MCF 10A (cell line): ENCODE results near the gene IL3. TPM values are rescaled to one million over a fixed set of nuclear protein-coding genes. Genes with fewer than 3 reads are reported as not detected.

ENCODE experiments used
- BruUV-seq: library from RNA; stranded (reverse); fragments of 400-500 nt; replicated peaks from 2 replicates; lab custom pipeline; 2021; lab: Mats Ljungman, UMichigan
- CTCF ChIA-PET: fragments of 300-600 bp; sonication (Branson Sonifier 250); formaldehyde crosslinking; extraction: SDS; loops from one replicate; lab custom pipeline; 2021; ENCODE audit warnings: antibody characterized with exemption, inconsistent platforms; lab: Yijun Ruan, JAX
- POLR2A ChIA-PET: fragments of 300-600, 350-650 bp; sonication (Branson Sonifier 250); formaldehyde crosslinking; extraction: SDS; loops from one replicate; lab custom pipeline; 2020; ENCODE audit warnings: antibody characterized with exemption, inconsistent platforms; lab: Yijun Ruan, JAX
- DNase-seq: peaks from one replicate; pipeline ENCODE4 v3.0.0-alpha.2; 2018; ENCODE audit not compliant: unreplicated experiment
- H3K27ac Mint-ChIP-seq: one replicate; pipeline ENCODE4 v1.8.0; 2022; ENCODE audit warnings: mild to moderate bottlenecking, low read depth, mixed read lengths; ENCODE audit not compliant: unreplicated experiment
- H3K27me3 Mint-ChIP-seq: one replicate; pipeline ENCODE4 v1.8.0; 2022; ENCODE audit warnings: mixed read lengths; ENCODE audit not compliant: insufficient read depth, unreplicated experiment
- H3K36me3 Mint-ChIP-seq: one replicate; pipeline ENCODE4 v1.8.0; 2022; ENCODE audit warnings: mild to moderate bottlenecking, moderate library complexity, mixed read lengths; ENCODE audit not compliant: insufficient read depth, unreplicated experiment
- H3K4me1 Mint-ChIP-seq: one replicate; pipeline ENCODE4 v1.8.0; 2022; ENCODE audit warnings: mixed read lengths; ENCODE audit not compliant: insufficient read depth, unreplicated experiment
- H3K4me3 Mint-ChIP-seq: one replicate; pipeline ENCODE4 v1.8.0; 2022; ENCODE audit warnings: mild to moderate bottlenecking, moderate library complexity, mixed read lengths; ENCODE audit not compliant: unreplicated experiment
- H3K9me3 Mint-ChIP-seq: one replicate; pipeline ENCODE4 v1.8.0; 2022; ENCODE audit warnings: mixed read lengths; ENCODE audit not compliant: unreplicated experiment
- CTCF ChIP-seq: fragments of 200-600 bp; IDR thresholded peaks from one replicate; pipeline ENCODE4 v1.8.0; 2022; ENCODE audit warnings: antibody characterized with exemption, mild to moderate bottlenecking; ENCODE audit not compliant: unreplicated experiment
- intact Hi-C: fragments of 100-400 bp; cut with micrococcal nuclease; formaldehyde crosslinking; loops from 2 replicates; pipeline ENCODE4 v1.14.1; 2022
- total RNA-seq: library from RNA; stranded (reverse); gene quantifications from 2 replicates; pipeline ENCODE4 v1.2.3, GENCODE V29; 2022

IL3 gene
- total RNA-seq, 1 experiment from 2014 or later = not detected

- H3K9me3 Mint-ChIP-seq = no peaks in the 10 kb centered on the region
- intact Hi-C loops = no loop called here
- H3K27ac Mint-ChIP-seq = no peak overlapping the region
- no TSS peak for BruUV-seq
- no peak for DNase-seq
- TF ChIP-seq CTCF = no peak
- no peak overlapping the region for H3K4me3 Mint-ChIP-seq
- ChIA-PET POLR2A (interaction anchor here (0.9 to 1.0 kb wide), 2 partner anchors 40 to 252 kb away, joined by 3 read pairs; no protein-coding TSS in a partner anchor), CTCF (interaction anchor here (0.6 to 4.3 kb wide), 5 partner anchors 9 to 183 kb away, joined by 3 to 34 read pairs (median 4); no protein-coding TSS in a partner anchor)
- no peaks in the 10 kb centered on the region for H3K36me3 Mint-ChIP-seq
- H3K4me1 Mint-ChIP-seq = no peaks in the 10 kb centered on the region
- peaks cover 28% of the 10 kb centered on the region for H3K27me3 Mint-ChIP-seq
Measured at GRCh38 chr5:132054031-132054696, 6.3 kb upstream of the IL3 start.

GRCh38 chr5:132054697-132055440 lies 5.6 kb upstream of the IL3 start:
- no peak for DNase-seq
- intact Hi-C loops = no loop called here
- Mint-ChIP-seq H3K27ac (no peak overlapping the region), H3K27me3 (peaks cover 28% of the 10 kb centered on the region), H3K36me3 (no peaks in the 10 kb centered on the region), H3K9me3 (no peaks in the 10 kb centered on the region), H3K4me1 (no peaks in the 10 kb centered on the region), H3K4me3 (no peak overlapping the region)
- BruUV-seq = no TSS peak
- ChIA-PET POLR2A (interaction anchor here (0.9 kb wide), 1 partner anchor 252 kb away, joined by 3 read pairs; no protein-coding TSS in a partner anchor), CTCF (interaction anchor here (0.6 to 4.3 kb wide), 4 partner anchors 9 to 465 kb away, joined by 3 to 34 read pairs (median 5); no protein-coding TSS in a partner anchor)
- no peak for TF ChIP-seq CTCF

DNA sequence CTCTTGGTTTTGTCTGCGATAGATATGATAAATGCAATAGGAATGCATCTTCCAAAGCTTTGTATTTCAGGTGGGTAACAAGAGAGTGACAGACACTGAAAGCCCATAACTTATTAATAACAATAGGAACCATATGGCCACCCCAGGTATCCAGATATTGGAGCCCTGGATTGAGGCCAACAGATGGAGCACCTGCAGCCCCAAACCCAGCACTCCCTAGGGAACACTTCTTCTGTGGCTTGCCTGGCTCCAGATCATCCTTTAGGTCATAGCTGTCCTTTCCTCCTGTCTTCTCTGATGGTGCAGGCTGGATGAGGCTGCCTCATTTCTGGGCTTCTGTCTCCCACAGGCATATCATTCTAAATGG lies 5.0 kb upstream of the IL3 start:
- no peak for DNase-seq
- Mint-ChIP-seq H3K4me3 (no peak overlapping the region), H3K4me1 (no peaks in the 10 kb centered on the region), H3K36me3 (no peaks in the 10 kb centered on the region), H3K27ac (no peak overlapping the region), H3K9me3 (no peaks in the 10 kb centered on the region), H3K27me3 (peaks cover 27% of the 10 kb centered on the region)
- CTCF ChIA-PET = interaction anchor here (2.4 to 4.3 kb wide), 2 partner anchors 8 to 466 kb away, joined by 6 to 34 read pairs; no protein-coding TSS in a partner anchor
- no peak for TF ChIP-seq CTCF
- POLR2A ChIA-PET = no interaction called here
- no TSS peak for BruUV-seq
- intact Hi-C loops = no loop called here
